Transverse colon (tissue), 3 donors: ENCODE data around the gene DMD.

Experiments
- POLR2A ChIP-seq: fragments of 450-650 bp; IDR thresholded peaks from one replicate; pipeline ENCODE4 v1.6.1; 2016; ENCODE audit warnings: antibody characterized with exemption, mild to moderate bottlenecking, moderate library complexity
- TF ChIP-seq, protein P1 (sequence below), 5 experiments: fragments of 200-600 bp in 3 of 5; fragments of 450-650 bp in 2 of 5; sonication (generic) in 3 of 5; IDR thresholded peaks; 1 replicate in 2 of 5; 2 replicates in 3 of 5; pipeline ENCODE4 v1.5.1; 2016 to 2017; ENCODE audit warnings: antibody characterized with exemption in 5 of 5, inconsistent platforms in 3 of 5, mild to moderate bottlenecking in 2 of 5, moderate library complexity in 1 of 5

DNA sequence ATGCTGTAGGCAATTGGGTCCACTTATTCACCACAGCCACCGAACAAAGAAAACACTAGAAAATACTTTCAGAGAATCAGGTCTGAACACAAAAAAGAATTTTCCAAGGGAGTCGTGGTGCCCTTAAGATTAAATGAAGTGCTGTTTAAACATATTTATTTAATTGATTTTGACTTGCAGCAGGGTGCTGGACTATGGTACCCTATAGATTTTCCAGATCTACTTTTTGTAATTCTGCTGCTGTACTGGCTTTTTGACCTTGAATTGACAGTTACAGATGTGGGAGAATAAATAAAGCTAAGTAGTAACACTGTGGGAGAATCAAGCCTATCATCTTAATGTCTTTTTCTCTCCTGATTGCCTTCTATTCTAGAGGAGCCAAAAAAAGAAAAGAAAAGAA lies 1404.2 kb downstream of the DMD start:
- TF ChIP-seq, protein P1, sequence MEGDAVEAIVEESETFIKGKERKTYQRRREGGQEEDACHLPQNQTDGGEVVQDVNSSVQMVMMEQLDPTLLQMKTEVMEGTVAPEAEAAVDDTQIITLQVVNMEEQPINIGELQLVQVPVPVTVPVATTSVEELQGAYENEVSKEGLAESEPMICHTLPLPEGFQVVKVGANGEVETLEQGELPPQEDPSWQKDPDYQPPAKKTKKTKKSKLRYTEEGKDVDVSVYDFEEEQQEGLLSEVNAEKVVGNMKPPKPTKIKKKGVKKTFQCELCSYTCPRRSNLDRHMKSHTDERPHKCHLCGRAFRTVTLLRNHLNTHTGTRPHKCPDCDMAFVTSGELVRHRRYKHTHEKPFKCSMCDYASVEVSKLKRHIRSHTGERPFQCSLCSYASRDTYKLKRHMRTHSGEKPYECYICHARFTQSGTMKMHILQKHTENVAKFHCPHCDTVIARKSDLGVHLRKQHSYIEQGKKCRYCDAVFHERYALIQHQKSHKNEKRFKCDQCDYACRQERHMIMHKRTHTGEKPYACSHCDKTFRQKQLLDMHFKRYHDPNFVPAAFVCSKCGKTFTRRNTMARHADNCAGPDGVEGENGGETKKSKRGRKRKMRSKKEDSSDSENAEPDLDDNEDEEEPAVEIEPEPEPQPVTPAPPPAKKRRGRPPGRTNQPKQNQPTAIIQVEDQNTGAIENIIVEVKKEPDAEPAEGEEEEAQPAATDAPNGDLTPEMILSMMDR (IDR thresholded peaks at IDR 0.05) = no peak
- TF ChIP-seq POLR2A = no peak
